ENCODE data around the gene GIN1.
"Not testable (repeated sequence)": the region's sequence is repeated elsewhere in the genome, so short reads cannot be mapped to it uniquely, and the experiment has no call there.

Gene GIN1

DNA sequence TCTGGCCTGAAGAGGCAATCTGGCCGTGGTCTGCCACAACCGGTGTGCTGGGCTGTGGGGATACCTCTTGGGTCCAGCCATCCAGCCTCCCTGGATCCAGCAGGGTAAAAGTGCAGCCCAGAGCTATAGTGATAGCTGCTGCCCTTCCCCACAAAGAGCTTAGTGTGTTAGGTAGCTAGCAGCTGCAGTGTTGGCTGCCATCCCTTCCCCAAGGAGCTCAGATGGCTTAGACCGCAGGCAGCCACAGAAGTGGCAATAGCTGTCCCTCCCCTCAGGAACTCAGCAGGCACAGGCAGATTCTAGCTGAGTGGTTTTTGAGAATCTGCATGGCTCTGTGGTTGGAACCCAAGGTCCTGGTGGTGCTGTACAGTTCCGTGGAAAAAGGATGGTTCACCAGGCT, 40.1 kb downstream of the GIN1 start:
- no peaks in the 10 kb centered on the region for H3K4me1 ChIP-seq (ENCODE audit: control insufficient read depth, insufficient read depth, low read length)
- H3K36me3 ChIP-seq (ENCODE audit: control insufficient read depth, insufficient read depth, low read length), result 0 out of 2 replicates have a peak, but pooled peaks cover 3% of the 10 kb centered on the region
- H3K9me3 ChIP-seq (ENCODE audit: control insufficient read depth, insufficient read depth, low read depth, low read length), result peaks cover 42% of the 10 kb centered on the region
- no peak overlapping the region for H3K4me3 ChIP-seq (ENCODE audit: low read depth, low read length)
- no peak overlapping the region for H3K27ac ChIP-seq (ENCODE audit: low read depth, low read length)
- H3K9ac ChIP-seq (ENCODE audit: low read length), result no peak overlapping the region
- H3K27me3 ChIP-seq (ENCODE audit: control insufficient read depth, insufficient read depth, low read length), result no peaks in the 10 kb centered on the region

DNA sequence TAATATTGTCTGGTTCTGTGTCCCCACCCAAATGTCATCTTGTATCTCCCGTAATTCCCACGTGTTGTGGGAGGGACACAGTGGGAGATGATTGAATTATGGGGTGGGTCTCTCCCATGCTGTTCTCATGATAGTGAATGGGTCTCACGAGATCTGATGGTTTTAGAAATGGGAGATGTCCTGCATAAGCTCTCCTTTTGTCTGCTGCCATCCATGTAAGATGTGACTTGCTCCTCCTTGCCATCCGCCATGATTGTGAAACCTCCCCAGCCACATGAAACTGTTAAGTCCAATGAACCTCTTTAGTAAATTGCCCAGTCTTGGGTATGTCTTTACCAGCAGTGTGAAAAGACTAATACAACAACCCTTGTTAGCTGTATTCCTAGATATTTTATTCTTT, 44.5 kb downstream of the GIN1 start:
- no peak overlapping the region for H3K9ac ChIP-seq (ENCODE audit: low read length)
- no peak overlapping the region for H3K27ac ChIP-seq (ENCODE audit: low read depth, low read length)
- H3K9me3 ChIP-seq (ENCODE audit: control insufficient read depth, insufficient read depth, low read depth, low read length), result peaks cover 50% of the 10 kb centered on the region
- no peaks in the 10 kb centered on the region for H3K27me3 ChIP-seq (ENCODE audit: control insufficient read depth, insufficient read depth, low read length)
- H3K4me3 ChIP-seq (ENCODE audit: low read depth, low read length), result no peak overlapping the region
- no peaks in the 10 kb centered on the region for H3K4me1 ChIP-seq (ENCODE audit: control insufficient read depth, insufficient read depth, low read length)
- H3K36me3 ChIP-seq (ENCODE audit: control insufficient read depth, insufficient read depth, low read length), result no peaks in the 10 kb centered on the region

DNA sequence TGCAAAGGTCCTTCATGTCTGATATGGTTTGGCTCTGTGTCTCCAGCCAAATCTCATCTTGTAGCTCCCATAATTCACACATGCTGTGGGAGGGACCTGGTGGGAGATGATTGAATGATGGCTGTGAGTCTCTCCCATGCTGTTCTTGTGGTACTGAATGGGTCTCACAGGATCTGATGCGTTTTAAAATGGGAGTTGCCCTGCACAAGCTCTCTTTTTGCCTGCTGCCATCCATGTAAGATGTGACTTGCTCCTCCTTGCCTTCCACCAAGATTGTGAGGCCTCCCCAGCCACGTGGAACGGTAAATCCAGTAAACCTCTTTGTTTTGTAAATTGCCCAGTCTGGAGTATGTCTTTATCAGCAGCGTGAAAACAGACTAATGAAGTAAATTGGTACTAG, 46.4 kb downstream of the GIN1 start:
- not testable (repeated sequence) for H3K36me3 ChIP-seq (ENCODE audit: control insufficient read depth, insufficient read depth, low read length); H3K4me1 ChIP-seq (ENCODE audit: control insufficient read depth, insufficient read depth, low read length); H3K27me3 ChIP-seq (ENCODE audit: control insufficient read depth, insufficient read depth, low read length); H3K27ac ChIP-seq (ENCODE audit: low read depth, low read length); H3K9ac ChIP-seq (ENCODE audit: low read length); H3K4me3 ChIP-seq (ENCODE audit: low read depth, low read length)
- H3K9me3 ChIP-seq (ENCODE audit: control insufficient read depth, insufficient read depth, low read depth, low read length), result peaks cover 32% of the 10 kb centered on the region

DNA sequence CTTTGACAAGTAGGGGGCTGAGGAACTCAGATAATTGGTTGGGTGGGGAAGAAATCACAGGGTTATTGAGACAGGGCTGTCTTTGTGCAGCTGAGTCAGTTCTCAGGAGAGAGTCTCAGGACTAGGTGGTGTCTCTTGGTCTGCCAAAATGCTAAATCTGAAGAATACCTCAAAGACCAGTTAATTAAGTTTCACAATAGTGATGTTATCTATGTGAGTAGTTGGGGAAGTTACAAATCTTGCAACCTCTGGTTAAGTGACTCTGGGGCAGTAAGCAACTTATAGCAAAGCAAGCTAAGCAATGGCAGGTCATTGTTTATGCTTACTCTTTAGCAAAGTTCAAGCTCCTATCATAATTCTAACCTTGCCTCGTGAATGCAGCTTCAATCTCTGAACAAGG, 53.6 kb downstream of the GIN1 start:
- no peaks in the 10 kb centered on the region for H3K9me3 ChIP-seq (ENCODE audit: control insufficient read depth, insufficient read depth, low read depth, low read length)
- no peak overlapping the region for H3K27ac ChIP-seq (ENCODE audit: low read depth, low read length)
- no peaks in the 10 kb centered on the region for H3K4me1 ChIP-seq (ENCODE audit: control insufficient read depth, insufficient read depth, low read length)

DNA sequence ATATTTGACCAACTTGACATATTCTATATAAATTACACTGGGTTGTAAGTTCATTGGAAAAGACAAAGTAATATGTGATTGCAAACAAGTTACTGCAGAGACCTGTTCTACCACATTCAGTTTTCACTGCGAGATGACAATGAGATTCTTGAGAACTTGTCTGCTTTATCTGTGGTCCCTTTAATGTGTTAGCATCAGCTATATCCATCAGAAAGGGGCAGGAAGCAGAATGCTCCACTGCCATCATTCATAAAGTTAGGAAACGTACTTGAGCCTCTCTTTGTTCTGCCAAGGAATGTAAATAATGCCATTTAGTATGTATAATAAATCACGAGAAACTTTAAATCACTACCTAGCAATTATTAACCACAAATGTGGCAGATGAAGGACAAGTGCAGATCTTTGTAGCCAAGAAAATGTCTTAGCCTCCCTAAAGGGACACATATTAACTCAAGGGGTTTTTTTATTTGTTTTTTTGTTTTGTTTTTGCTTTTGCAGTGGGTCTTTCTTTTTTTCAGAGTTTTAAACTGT, 59.4 kb downstream of the GIN1 start:
- no peak overlapping the region for H3K4me3 ChIP-seq (ENCODE audit: low read depth, low read length)
- H3K9ac ChIP-seq (ENCODE audit: low read length), result no peak overlapping the region
- H3K9me3 ChIP-seq (ENCODE audit: control insufficient read depth, insufficient read depth, low read depth, low read length), result no peaks in the 10 kb centered on the region
- H3K4me1 ChIP-seq (ENCODE audit: control insufficient read depth, insufficient read depth, low read length), result peaks cover 9% of the 10 kb centered on the region; the same call in 1 of the 2 replicates
- H3K36me3 ChIP-seq (ENCODE audit: control insufficient read depth, insufficient read depth, low read length), result no peaks in the 10 kb centered on the region
- no peaks in the 10 kb centered on the region for H3K27me3 ChIP-seq (ENCODE audit: control insufficient read depth, insufficient read depth, low read length)
- no peak overlapping the region for H3K27ac ChIP-seq (ENCODE audit: low read depth, low read length)

More for the DNA sequence above, 53.6 kb downstream of the GIN1 start:
- Histone ChIP-seq H3K36me3 (ENCODE audit: control insufficient read depth, insufficient read depth, low read length) (no peaks in the 10 kb centered on the region), H3K4me3 (ENCODE audit: low read depth, low read length) (no peak overlapping the region), H3K27me3 (ENCODE audit: control insufficient read depth, insufficient read depth, low read length) (no peaks in the 10 kb centered on the region), H3K9ac (ENCODE audit: low read length) (no peak overlapping the region)

DNA sequence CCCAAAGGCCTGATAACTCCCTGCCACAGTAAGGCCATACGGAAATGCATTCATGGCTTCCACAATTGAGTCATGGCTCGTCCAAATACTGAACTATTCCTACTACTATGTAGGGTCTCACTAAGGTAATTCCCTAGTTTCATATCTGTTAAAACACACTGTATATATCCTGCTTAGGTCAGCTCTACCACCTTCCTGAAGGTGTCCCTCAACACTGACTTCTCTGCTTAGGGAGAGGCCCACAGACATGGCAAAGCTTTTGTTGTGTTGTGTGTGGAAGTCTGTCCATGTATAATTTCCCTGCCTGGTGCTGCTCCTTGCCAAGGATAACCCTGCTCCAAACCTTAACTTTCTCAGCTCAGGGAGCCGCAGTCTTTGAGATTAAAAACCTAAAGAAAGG, 60.4 kb downstream of the GIN1 start:
- Histone ChIP-seq H3K4me1 (ENCODE audit: control insufficient read depth, insufficient read depth, low read length) (peaks cover 9% of the 10 kb centered on the region; the same call in 1 of the 2 replicates), H3K4me3 (ENCODE audit: low read depth, low read length) (no peak overlapping the region), H3K36me3 (ENCODE audit: control insufficient read depth, insufficient read depth, low read length) (no peaks in the 10 kb centered on the region), H3K9me3 (ENCODE audit: control insufficient read depth, insufficient read depth, low read depth, low read length) (no peaks in the 10 kb centered on the region), H3K9ac (ENCODE audit: low read length) (no peak overlapping the region), H3K27me3 (ENCODE audit: control insufficient read depth, insufficient read depth, low read length) (no peaks in the 10 kb centered on the region), H3K27ac (ENCODE audit: low read depth, low read length) (no peak overlapping the region)

DNA sequence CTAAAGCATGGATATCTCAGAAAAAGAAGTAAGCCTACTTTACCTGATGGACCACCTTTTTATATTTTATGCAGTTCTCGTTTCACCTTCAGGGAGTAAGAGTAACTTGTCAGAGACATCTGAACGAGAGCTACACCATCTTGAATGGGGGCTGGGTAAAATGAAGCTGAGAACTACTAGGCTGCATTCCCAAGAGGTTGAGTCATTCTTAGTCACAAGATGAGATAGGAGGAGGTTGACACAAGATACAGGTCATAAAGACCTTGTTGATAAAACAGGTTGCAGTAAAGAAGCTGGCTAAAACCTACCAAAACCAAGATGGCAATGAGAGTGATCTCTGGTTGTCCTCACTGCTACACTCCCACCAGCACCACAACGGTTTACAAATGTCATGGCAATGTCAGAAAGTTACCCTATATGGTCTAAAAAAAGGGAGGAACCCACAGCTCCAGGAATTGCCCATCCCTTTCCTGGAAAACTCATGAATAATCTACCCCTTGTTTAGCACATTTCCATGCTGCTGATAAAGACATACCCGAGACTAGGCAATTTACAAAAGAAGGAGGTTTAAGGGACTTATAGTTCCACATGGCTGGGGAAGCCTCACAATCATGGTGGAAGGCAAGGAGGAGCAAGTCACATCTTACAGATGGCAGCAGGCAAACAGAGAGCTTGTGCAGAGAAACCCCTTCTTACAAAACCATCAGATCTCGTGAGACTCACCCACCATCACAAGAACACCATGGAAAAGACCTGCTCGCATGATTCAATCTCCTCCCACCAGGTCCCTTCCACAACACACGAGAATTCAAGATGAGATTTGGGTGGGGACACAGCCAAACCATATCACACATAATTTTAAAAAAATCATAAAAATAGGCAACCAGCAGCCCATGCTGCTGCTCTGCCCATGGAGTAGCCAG, 62.5 kb downstream of the GIN1 start:
- Histone ChIP-seq H3K27me3 (ENCODE audit: control insufficient read depth, insufficient read depth, low read length) (no peaks in the 10 kb centered on the region), H3K9me3 (ENCODE audit: control insufficient read depth, insufficient read depth, low read depth, low read length) (no peaks in the 10 kb centered on the region), H3K27ac (ENCODE audit: low read depth, low read length) (no peak overlapping the region), H3K4me1 (ENCODE audit: control insufficient read depth, insufficient read depth, low read length) (peaks cover 9% of the 10 kb centered on the region; the same call in 1 of the 2 replicates), H3K9ac (ENCODE audit: low read length) (no peak overlapping the region), H3K4me3 (ENCODE audit: low read depth, low read length) (no peak overlapping the region), H3K36me3 (ENCODE audit: control insufficient read depth, insufficient read depth, low read length) (no peaks in the 10 kb centered on the region)

DNA sequence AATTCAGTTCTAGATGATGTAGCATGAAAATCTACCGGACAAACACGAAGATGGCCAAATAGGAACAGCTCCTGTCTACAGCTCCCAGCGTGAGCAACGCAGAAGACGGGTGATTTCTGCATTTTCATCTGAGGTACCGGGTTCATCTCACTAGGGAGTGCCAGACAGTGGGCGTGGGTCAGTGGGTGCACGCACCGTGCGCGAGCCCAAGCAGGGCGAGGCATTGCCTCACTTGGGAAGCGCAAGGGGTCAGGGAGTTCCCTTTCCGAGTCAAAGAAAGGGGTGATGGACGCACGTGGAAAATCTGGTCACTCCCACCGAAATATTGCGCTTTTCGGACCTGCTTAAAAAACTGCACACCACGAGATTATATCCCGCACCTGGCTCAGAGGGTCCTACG, 73.2 kb downstream of the GIN1 start:
- not testable (repeated sequence) for H3K4me1 ChIP-seq (ENCODE audit: control insufficient read depth, insufficient read depth, low read length)

DNA sequence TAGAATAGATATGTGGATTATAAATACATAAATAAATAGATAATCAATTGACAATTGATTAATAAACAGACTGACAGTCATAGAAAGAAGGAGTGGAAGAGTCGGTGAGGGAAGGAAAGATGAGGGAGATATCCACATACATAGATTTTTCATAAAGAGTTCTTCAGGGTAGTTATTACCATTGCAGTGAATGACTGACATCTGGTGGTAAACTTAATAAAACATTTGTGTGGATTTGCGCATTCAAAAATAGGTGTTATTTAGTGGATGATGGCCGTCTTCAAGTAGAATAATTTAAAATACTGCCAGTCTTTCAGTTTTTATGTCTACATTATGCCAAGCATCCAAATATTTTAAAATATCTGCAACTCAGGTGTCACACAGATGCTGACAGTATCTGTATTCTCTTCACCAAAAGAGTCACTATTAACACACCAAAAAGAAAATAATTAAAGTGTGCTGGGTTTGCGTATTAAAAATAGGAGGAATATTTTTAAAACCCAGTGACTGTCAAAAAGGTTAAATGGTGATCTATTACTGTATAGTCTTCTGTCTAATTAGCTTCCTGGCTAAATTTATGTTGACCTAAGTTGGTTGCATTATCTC, 78.8 kb downstream of the GIN1 start:
- no peaks in the 10 kb centered on the region for H3K27me3 ChIP-seq (ENCODE audit: control insufficient read depth, insufficient read depth, low read length)

More for the DNA sequence above, 73.2 kb downstream of the GIN1 start:
- not testable (repeated sequence) for H3K4me3 ChIP-seq (ENCODE audit: low read depth, low read length); H3K36me3 ChIP-seq (ENCODE audit: control insufficient read depth, insufficient read depth, low read length); H3K27me3 ChIP-seq (ENCODE audit: control insufficient read depth, insufficient read depth, low read length); H3K27ac ChIP-seq (ENCODE audit: low read depth, low read length); H3K9me3 ChIP-seq (ENCODE audit: control insufficient read depth, insufficient read depth, low read depth, low read length); H3K9ac ChIP-seq (ENCODE audit: low read length)

DNA sequence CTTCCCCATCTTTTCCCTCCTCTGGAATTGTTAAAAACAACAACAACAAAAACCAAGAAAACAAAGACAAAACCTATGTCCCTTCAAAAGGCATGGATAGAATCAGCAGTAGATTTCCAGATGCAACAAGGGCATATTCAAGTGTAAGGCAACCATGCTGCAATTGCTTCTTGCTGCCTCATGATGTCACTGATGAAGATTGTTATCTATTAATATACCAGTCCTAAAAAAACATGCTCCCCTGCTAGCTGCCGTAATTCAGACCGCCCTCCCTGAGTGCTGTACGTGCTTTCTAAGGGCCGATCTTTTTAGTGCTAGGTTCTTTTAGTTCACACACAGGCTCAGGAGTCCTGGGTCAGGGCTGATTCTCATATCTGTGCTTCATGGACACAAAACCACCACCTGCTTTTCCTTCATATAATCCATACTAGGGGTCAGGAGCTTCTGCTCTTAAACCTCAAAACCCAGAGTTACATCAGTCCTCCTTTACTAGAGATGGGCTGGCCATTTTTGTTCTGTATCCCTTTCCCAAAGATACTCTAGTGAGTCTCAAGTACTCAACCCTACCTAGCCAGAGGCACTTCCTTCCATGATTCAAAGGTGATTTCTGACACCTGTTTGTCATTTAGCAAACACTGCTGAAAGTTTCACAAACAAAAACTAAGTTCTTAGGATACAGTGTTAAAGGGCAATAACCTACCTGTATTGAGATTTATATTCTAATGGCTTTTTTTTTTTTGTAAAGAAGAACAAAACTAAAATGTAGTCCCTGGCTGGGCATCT, 82.1 kb downstream of the GIN1 start:
- Histone ChIP-seq H3K27ac (ENCODE audit: low read depth, low read length) (no peak overlapping the region), H3K27me3 (ENCODE audit: control insufficient read depth, insufficient read depth, low read length) (no peaks in the 10 kb centered on the region), H3K4me3 (ENCODE audit: low read depth, low read length) (no peak overlapping the region), H3K9me3 (ENCODE audit: control insufficient read depth, insufficient read depth, low read depth, low read length) (peaks cover 13% of the 10 kb centered on the region), H3K4me1 (ENCODE audit: control insufficient read depth, insufficient read depth, low read length) (no peaks in the 10 kb centered on the region), H3K9ac (ENCODE audit: low read length) (no peak overlapping the region), H3K36me3 (ENCODE audit: control insufficient read depth, insufficient read depth, low read length) (no peaks in the 10 kb centered on the region)

More for the DNA sequence above, 78.8 kb downstream of the GIN1 start:
- no peak overlapping the region for H3K27ac ChIP-seq (ENCODE audit: low read depth, low read length)
- H3K4me3 ChIP-seq (ENCODE audit: low read depth, low read length), result no peak overlapping the region
- H3K36me3 ChIP-seq (ENCODE audit: control insufficient read depth, insufficient read depth, low read length), result no peaks in the 10 kb centered on the region
- H3K9ac ChIP-seq (ENCODE audit: low read length), result no peak overlapping the region
- H3K4me1 ChIP-seq (ENCODE audit: control insufficient read depth, insufficient read depth, low read length), result no peaks in the 10 kb centered on the region
- H3K9me3 ChIP-seq (ENCODE audit: control insufficient read depth, insufficient read depth, low read depth, low read length), result no peaks in the 10 kb centered on the region

Measured in HUES6 (cell line).